ENCODE results near the gene C20orf204. TPM values are rescaled to one million over a fixed set of nuclear protein-coding genes. Genes with fewer than 3 reads are reported as not detected.
A peak's percentile ranks its signal among the peaks of the same experiment; 100 is the strongest.

Gene C20orf204
- total and polyA plus RNA-seq, 9 of the 15 experiments (the other 6 are each of a cell fraction or from before 2014, with no cell fraction given): 0.11 to 1.1 (median 0.36) TPM; not detected in 2

GRCh38 chr20:64050261-64051032 lies 14.5 kb downstream of the C20orf204 start (continued):
- TF ChIP-seq ZNF766 (CRISPR knock-in tag; conservative IDR thresholded peaks at IDR 0.05) (0 out of 2 replicates have a peak, but pooled peaks have one; percentile 35), PHF8 (IDR thresholded peaks at IDR 0.05; ENCODE audit: borderline replicate concordance, low read length) (peak; percentile 53; the same call in 1 of the 2 replicates), ZBTB11 (CRISPR knock-in tag; IDR thresholded peaks at IDR 0.05) (no peak), KLF1 (tag; IDR thresholded peaks at IDR 0.05) (no peak), FOXM1 (IDR thresholded peaks at IDR 0.05; ENCODE audit: low read depth) (no peak), FOXM1 (CRISPR knock-in tag; IDR thresholded peaks at IDR 0.05; ENCODE audit: low read depth) (0 out of 2 replicates have a peak, but pooled peaks have one; percentile 25), CC2D1A (IDR thresholded peaks at IDR 0.05) (0 out of 2 replicates have a peak, but pooled peaks have one; percentile 10), TAF1 (IDR thresholded peaks at IDR 0.05; ENCODE audit: control insufficient read depth, extremely low read depth, insufficient read depth, low read length, severe bottlenecking) (peak; percentile 47), SUPT5H (IDR thresholded peaks at IDR 0.05) (0 out of 2 replicates have a peak, but pooled peaks have one; percentile 35), ZNF431 (CRISPR knock-in tag; IDR thresholded peaks at IDR 0.05) (no peak), MNT (conservative IDR thresholded peaks at IDR 0.05) (peak in 1 of 2 experiments; percentile 37; a peak in 2 of 4 replicates), MBD1 (CRISPR knock-in tag; IDR thresholded peaks at IDR 0.05) (no peak), ZBTB2 (IDR thresholded peaks at IDR 0.05) (peak; percentile 30; the same call in 1 of the 2 replicates), ZBTB5 (IDR thresholded peaks at IDR 0.05) (no peak), CXXC5 (CRISPR knock-in tag; IDR thresholded peaks at IDR 0.05) (peak; percentile 32)
